SJSA1 (cell line): ENCODE results near the gene TTC38. TPM values are rescaled to one million over a fixed set of nuclear protein-coding genes. Genes with fewer than 3 reads are reported as not detected.

Experiments
- total RNA-seq: library from RNA; depleted of rRNA; stranded (reverse); fragments of >200 nt; shearing (Covaris generic); gene quantifications from 2 replicates; pipeline ENCODE4 v1.2.3, GENCODE V29; 2014; rRNA removed

The TTC38 gene
- total RNA-seq, 1 experiment from 2014 or later, result 58.1 TPM

Other genes starting within 250 kb of the TTC38 start
- 4.9 and 11.9 TPM in 2 replicates for gene PPARA, start 117.5 kb upstream of the TTC38 start, total RNA-seq
- gene CDPF1, start 17.7 kb upstream of the TTC38 start, total RNA-seq, result 10.9 and 18.1 TPM in 2 replicates
- gene PKDREJ, start 4.7 kb upstream of the TTC38 start, total RNA-seq, result not detected in 2 replicates
- 22.4 and 36.2 TPM in 2 replicates for gene GTSE1, start 28.9 kb downstream of the TTC38 start, total RNA-seq
- 59.5 and 60.9 TPM in 2 replicates for gene TRMU, start 67.7 kb downstream of the TTC38 start, total RNA-seq